ENCODE results near the gene OR4N2. TPM values are rescaled to one million over a fixed set of nuclear protein-coding genes. Genes with fewer than 3 reads are reported as not detected.
A peak's percentile ranks its signal among the peaks of the same experiment; 100 is the strongest.

OR4N2 gene
- total RNA-seq, 4 donors from 2014 or later, result not detected

DNA sequence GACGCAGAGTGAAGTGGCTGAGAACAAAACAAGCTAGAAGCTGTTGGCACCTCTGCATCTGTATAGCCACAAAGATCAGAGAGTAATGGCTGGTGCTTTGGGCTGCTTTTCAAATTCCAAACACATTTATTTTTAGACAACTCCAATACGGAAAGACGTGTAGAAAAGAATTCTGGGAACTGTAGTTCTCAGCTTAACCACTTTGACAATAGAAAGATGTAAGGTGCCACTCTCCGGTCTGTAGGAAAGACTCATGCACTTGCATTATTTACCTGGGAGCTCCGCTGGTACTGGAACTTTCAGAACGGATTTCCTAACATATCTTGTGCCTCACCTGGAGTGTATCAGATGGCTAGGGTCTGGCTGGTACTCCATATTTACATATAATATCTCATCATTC, 69.6 kb downstream of the OR4N2 start:
- no peaks in the 10 kb centered on the region for H3K36me3 ChIP-seq
- no peaks in the 10 kb centered on the region for H3K27me3 ChIP-seq
- no peak overlapping the region for H3K27ac ChIP-seq
- H3K4me3 ChIP-seq, result no peak overlapping the region
- H3K4me1 ChIP-seq, result no peaks in the 10 kb centered on the region
- TF ChIP-seq, protein P1, sequence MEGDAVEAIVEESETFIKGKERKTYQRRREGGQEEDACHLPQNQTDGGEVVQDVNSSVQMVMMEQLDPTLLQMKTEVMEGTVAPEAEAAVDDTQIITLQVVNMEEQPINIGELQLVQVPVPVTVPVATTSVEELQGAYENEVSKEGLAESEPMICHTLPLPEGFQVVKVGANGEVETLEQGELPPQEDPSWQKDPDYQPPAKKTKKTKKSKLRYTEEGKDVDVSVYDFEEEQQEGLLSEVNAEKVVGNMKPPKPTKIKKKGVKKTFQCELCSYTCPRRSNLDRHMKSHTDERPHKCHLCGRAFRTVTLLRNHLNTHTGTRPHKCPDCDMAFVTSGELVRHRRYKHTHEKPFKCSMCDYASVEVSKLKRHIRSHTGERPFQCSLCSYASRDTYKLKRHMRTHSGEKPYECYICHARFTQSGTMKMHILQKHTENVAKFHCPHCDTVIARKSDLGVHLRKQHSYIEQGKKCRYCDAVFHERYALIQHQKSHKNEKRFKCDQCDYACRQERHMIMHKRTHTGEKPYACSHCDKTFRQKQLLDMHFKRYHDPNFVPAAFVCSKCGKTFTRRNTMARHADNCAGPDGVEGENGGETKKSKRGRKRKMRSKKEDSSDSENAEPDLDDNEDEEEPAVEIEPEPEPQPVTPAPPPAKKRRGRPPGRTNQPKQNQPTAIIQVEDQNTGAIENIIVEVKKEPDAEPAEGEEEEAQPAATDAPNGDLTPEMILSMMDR (IDR thresholded peaks at IDR 0.05), result no peak
- no peak for TF ChIP-seq POLR2A (IDR thresholded peaks at IDR 0.05)
- no peak for DNase-seq
- no peaks in the 10 kb centered on the region for H3K9me3 ChIP-seq

DNA sequence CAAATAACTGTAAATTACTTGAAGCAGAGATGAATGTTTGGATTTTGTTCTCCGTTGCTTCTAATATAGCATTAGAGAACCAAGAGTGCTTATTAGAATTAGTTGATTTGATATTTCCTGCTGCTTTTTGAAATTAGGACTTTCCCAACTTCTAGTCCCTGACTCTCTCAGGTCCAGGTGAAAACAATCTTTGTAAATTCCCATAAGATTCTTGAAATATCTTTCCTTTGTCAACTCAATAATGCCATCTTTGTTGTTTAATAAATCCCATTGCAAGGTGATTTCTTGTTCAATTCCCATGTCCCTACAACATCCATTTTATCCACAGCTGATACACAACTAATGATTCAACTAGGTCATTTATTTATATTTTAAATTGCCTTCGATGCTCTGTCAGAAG, 71.3 kb downstream of the OR4N2 start, which contains the start of gene OR4K2:
Gene OR4K2, plus strand, starts transcription at position 301 of the 400 bp plus-strand sequence. CDS start 1,126 bp downstream, outside the sequence.
- TF ChIP-seq, protein P1 (IDR thresholded peaks at IDR 0.05), result no peak
- no peak for TF ChIP-seq POLR2A (IDR thresholded peaks at IDR 0.05)
- Histone ChIP-seq H3K36me3 (no peaks in the 10 kb centered on the region), H3K4me1 (no peaks in the 10 kb centered on the region), H3K27ac (no peak within 1 kb of the TSS), H3K9me3 (no peaks in the 10 kb centered on the region), H3K4me3 (no peak within 1 kb of the TSS), H3K27me3 (no peaks in the 10 kb centered on the region)
- no peak for DNase-seq

DNA sequence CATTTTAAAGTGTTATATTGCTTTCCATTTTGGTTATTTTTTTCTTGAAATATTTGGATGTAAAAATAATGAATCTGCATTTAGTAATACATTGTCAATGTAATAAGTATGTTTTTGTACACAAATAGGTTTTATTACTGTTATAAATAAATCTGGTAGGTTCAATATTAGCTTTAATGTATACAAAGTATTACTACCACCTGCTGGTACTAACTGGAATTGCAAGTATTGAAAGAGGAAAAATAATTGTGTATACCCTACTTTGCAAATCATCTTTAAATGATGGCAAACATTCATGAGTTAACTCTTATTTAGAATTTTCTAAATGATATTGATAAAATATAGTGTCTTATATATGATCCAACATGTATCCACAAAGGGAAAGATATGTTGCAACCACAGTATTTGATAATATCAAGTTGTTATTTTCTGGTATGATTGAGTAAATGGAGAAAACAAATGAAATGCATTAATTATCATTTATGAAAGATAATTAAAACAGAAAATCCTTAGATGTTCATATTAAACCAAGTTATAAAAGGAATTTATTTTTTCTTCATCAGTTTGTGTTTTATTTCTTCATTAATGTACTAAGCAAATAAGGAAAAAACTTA, 74.6 kb downstream of the OR4N2 start:
- H3K4me3 ChIP-seq, result no peak overlapping the region
- H3K27me3 ChIP-seq, result no peaks in the 10 kb centered on the region
- no peak overlapping the region for H3K27ac ChIP-seq
- no peaks in the 10 kb centered on the region for H3K9me3 ChIP-seq
- no peaks in the 10 kb centered on the region for H3K36me3 ChIP-seq
- no peaks in the 10 kb centered on the region for H3K4me1 ChIP-seq
- no peak for DNase-seq
- TF ChIP-seq POLR2A (IDR thresholded peaks at IDR 0.05), result no peak
- TF ChIP-seq, protein P1 (IDR thresholded peaks at IDR 0.05), result peak in 4 of 6 experiments; percentile 34 to 51 (median 41)

Other genes with a start within 250 kb of the OR4N2 start
- not detected for gene OR11H2, start 89.9 kb upstream of the OR4N2 start, total RNA-seq
- gene OR4Q3, start 60.2 kb upstream of the OR4N2 start, total RNA-seq, result not detected
- not detected for gene OR4M1, start 30.3 kb upstream of the OR4N2 start, total RNA-seq
- gene OR4K2, start 71.4 kb downstream of the OR4N2 start, total RNA-seq, result not detected
- not detected for gene OR4K5, start 116.8 kb downstream of the OR4N2 start, total RNA-seq
- not detected for gene OR4K1, start 127.1 kb downstream of the OR4N2 start, total RNA-seq
- gene OR4K15, start 171.8 kb downstream of the OR4N2 start, total RNA-seq, result not detected
- gene OR4Q2, start 198.4 kb downstream of the OR4N2 start, total RNA-seq, result not detected
- gene OR4K14, start 215.5 kb downstream of the OR4N2 start, total RNA-seq, result not detected
- gene OR4K13, start 232.3 kb downstream of the OR4N2 start, total RNA-seq, result not detected